GM23248 (cell line): ENCODE results near the gene CTNND2.

Source experiments
- EZH2 ChIP-seq: fragments of 200-600 bp; sonication (generic); IDR thresholded peaks from 2 replicates; pipeline ENCODE4 v1.6.1; 2018; ENCODE audit warnings: antibody characterized with exemption, mild to moderate bottlenecking; ENCODE audit not compliant: insufficient read depth, poor library complexity, severe bottlenecking
- EZH2phosphoT487 ChIP-seq: fragments of 200-600 bp; sonication (generic); IDR thresholded peaks from 2 replicates; pipeline ENCODE4 v1.6.1; 2018; ENCODE audit warnings: antibody characterized with exemption, moderate library complexity, mild to moderate bottlenecking, low read depth; ENCODE audit not compliant: insufficient read depth

DNA sequence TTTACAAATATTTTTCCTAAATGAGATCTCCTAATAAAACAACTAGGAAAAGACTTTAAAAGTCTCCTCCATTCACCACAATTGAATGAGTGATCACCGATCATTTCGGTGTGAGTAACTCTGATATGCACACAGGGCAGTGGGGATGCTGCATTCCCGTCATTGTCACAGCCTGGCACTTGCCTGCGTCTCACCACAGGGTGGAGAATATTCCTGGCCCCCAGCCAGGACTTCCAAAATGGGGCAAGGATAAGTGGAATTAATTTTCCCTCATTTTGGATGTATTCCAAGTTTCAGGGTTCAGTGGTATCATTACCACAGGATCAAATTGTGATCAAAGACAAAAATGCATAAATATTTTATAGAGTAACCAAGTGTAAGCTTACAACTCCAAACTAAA, 107.1 kb downstream of the CTNND2 start:
- TF ChIP-seq EZH2 (no peak), EZH2phosphoT487 (no peak)
